Vagina (tissue), 2 donors: Measurements from ENCODE around the gene NAA80.

Experiments used
- CTCF ChIP-seq, 3 experiments: fragments of 450-650 bp in 2 of 3; fragments of 200-600 bp in 1 of 3; sonication (generic) in 1 of 3; IDR thresholded peaks; one replicate each; pipeline ENCODE4 v1.5.1; 2017 to 2019; ENCODE audit warnings: antibody characterized with exemption in 3 of 3, mild to moderate bottlenecking in 2 of 3, moderate library complexity in 2 of 3
- POLR2A ChIP-seq, 2 donors: fragments of 450-650 bp; IDR thresholded peaks; one replicate each; pipeline ENCODE4 v1.6.1; 2017; ENCODE audit warnings: antibody characterized with exemption in 2 of 2, mild to moderate bottlenecking in 2 of 2, moderate library complexity in 2 of 2
- POLR2AphosphoS5 ChIP-seq, 2 donors: sonication (generic); formaldehyde crosslinking; IDR thresholded peaks; one replicate each; pipeline ENCODE4 v1.9.0; 2017; ENCODE audit warnings: antibody characterized with exemption in 2 of 2, mild to moderate bottlenecking in 2 of 2, low read depth in 1 of 2; ENCODE audit not compliant: insufficient read depth in 1 of 2

- TF ChIP-seq CTCF (IDR thresholded peaks at IDR 0.05) = no peak
- no peak for TF ChIP-seq POLR2AphosphoS5 (IDR thresholded peaks at IDR 0.05; ENCODE audit: insufficient read depth in 1 of 2, low read depth in 1 of 2)
- no peak for TF ChIP-seq POLR2A (IDR thresholded peaks at IDR 0.05)
Measured at GRCh38 chr3:50338965-50339364, 39.8 kb upstream of the NAA80 start.
